GM12878 (cell line): ENCODE data around the gene ATP2A1. TPM values are rescaled to one million over a fixed set of nuclear protein-coding genes. Genes with fewer than 3 reads are reported as not detected.

ENCODE experiments used
- ATAC-seq: fragments of 200-7000 bp; cut with Tn5 transposase; 3 replicates; pipeline ENCODE4 v1.9.1; 2020; ENCODE audit warnings: mild to moderate bottlenecking, moderate library complexity
- BruUV-seq: library from RNA; stranded (reverse); fragments of 400-500 nt; replicated peaks from 2 replicates; lab custom pipeline; 2021; lab: Mats Ljungman, UMichigan
- CTCF ChIA-PET: fragments of 300-600 bp; sonication (Branson Sonifier 250); formaldehyde crosslinking; extraction: SDS; loops from one replicate; lab custom pipeline; 2021; ENCODE audit warnings: inconsistent platforms; lab: Yijun Ruan, JAX
- POLR2A ChIA-PET: fragments of 350-600 bp; formaldehyde crosslinking; extraction: SDS; loops from one replicate; lab custom pipeline; 2021; ENCODE audit warnings: inconsistent platforms; lab: Charles Lee
- RAD21 ChIA-PET: fragments of 300-600 bp; sonication (Branson Sonifier 250); formaldehyde crosslinking; loops from one replicate; lab custom pipeline; 2023; ENCODE audit warnings: antibody characterized with exemption; ENCODE audit not compliant: unreplicated experiment; lab: Charles Lee
- SMC1A ChIA-PET: fragments of 300-600 bp; sonication (Branson Sonifier 250); formaldehyde crosslinking; loops from one replicate; lab custom pipeline; 2023; ENCODE audit not compliant: unreplicated experiment, uncharacterized antibody; lab: Charles Lee
- DNase-seq: peaks from one replicate; pipeline ENCODE4 v3.0.0-alpha.2; 2011; ENCODE audit warnings: low read depth, low spot score
- FAIRE-seq: peaks from 3 replicates; lab custom pipeline; 2011; peaks lifted over from hg19 to GRCh38; lab: Jason Lieb, UNC
- H2AFZ ChIP-seq: 2 replicates; pipeline ENCODE4 v1.6.0; 2011; ENCODE audit warnings: low read depth, low read length, control low read depth; ENCODE audit not compliant: control insufficient read depth
- H3K27ac ChIP-seq: 2 replicates; pipeline ENCODE4 v1.5.1; 2011; ENCODE audit warnings: control low read depth; ENCODE audit not compliant: control insufficient read depth, insufficient read depth
- H3K27me3 ChIP-seq, 2 experiments: replicated peaks in 1 of 2; 2 replicates each; pipeline versions ENCODE4 v1.6.0 to v1.6.1; 2011; ENCODE audit warnings: low read length in 1 of 2; ENCODE audit not compliant: control insufficient read depth in 2 of 2, insufficient read depth in 2 of 2
- H3K36me3 ChIP-seq, 2 experiments: 2 replicates each; pipeline ENCODE4 v1.5.1; 2011; ENCODE audit warnings: low read length in 1 of 2; ENCODE audit not compliant: control insufficient read depth in 2 of 2, insufficient read depth in 2 of 2
- H3K4me1 ChIP-seq: 2 replicates; pipeline ENCODE4 v1.6.1; 2011; ENCODE audit warnings: mild to moderate bottlenecking, low read length, moderate library complexity, mixed read lengths; ENCODE audit not compliant: control insufficient read depth, insufficient read depth
- H3K4me2 ChIP-seq: 2 replicates; pipeline ENCODE4 v1.6.0; 2011; ENCODE audit warnings: control low read depth; ENCODE audit not compliant: control insufficient read depth, insufficient read depth
- H3K4me3 ChIP-seq: fragments of 200-600 bp; sonication (generic); 2 replicates; pipeline ENCODE4 v1.5.1; 2016
- H3K79me2 ChIP-seq: 2 replicates; pipeline ENCODE4 v1.6.0; 2011; ENCODE audit warnings: low read length; ENCODE audit not compliant: control insufficient read depth, insufficient read depth
- H3K9ac ChIP-seq: 2 replicates; pipeline ENCODE4 v1.8.0; 2011; ENCODE audit warnings: low read length, control low read depth, mixed read lengths; ENCODE audit not compliant: control insufficient read depth, insufficient read depth
- H3K9me3 ChIP-seq: replicated peaks from 3 replicates; pipeline ENCODE4 v1.5.1; 2011; ENCODE audit warnings: mild to moderate bottlenecking, low read length; ENCODE audit not compliant: control insufficient read depth, insufficient read depth
- H4K20me1 ChIP-seq: 2 replicates; pipeline ENCODE4 v1.6.0; 2011; ENCODE audit not compliant: control insufficient read depth, insufficient read depth
- CTCF ChIP-seq, 3 experiments: IDR thresholded peaks in 2 of 3; conservative IDR thresholded peaks in 1 of 3; 2 replicates each; pipeline ENCODE4 v1.5.1; 2011; ENCODE audit warnings: low read depth in 3 of 3, low read length in 3 of 3, mild to moderate bottlenecking in 3 of 3, control low read depth in 2 of 3, moderate library complexity in 2 of 3, inconsistent platforms in 1 of 3, mixed read lengths in 1 of 3; ENCODE audit not compliant: control insufficient read depth in 2 of 3, insufficient read depth in 1 of 3; ENCODE audit errors: extremely low read depth in 1 of 3
- JUNB ChIP-seq: IDR thresholded peaks from 2 replicates; pipeline ENCODE4 v1.6.1; 2016; ENCODE audit warnings: antibody characterized with exemption, mild to moderate bottlenecking
- MEF2A ChIP-seq: IDR thresholded peaks from 2 replicates; pipeline ENCODE4 v1.6.1; 2011; ENCODE audit warnings: low read depth, mild to moderate bottlenecking, low read length, moderate library complexity; ENCODE audit not compliant: insufficient read depth
- NFXL1 ChIP-seq: fragments of 450-650 bp; IDR thresholded peaks from 2 replicates; pipeline ENCODE4 v1.6.1; 2017; ENCODE audit warnings: antibody characterized with exemption, mild to moderate bottlenecking, borderline replicate concordance
- WGBS: methylation state at CpG from one replicate; pipeline ENCODE4 v1.1.6; 2016; ENCODE audit warnings: low lambda C conversion rate; ENCODE audit not compliant: insufficient replicate concordance, insufficient coverage; ENCODE audit errors: missing lambda C conversion rate; 5-methylcytosine and 5-hydroxymethylcytosine counted together
- in situ Hi-C: fragments of 300-500 bp; cut with MboI; formaldehyde crosslinking; loops from 9 replicates; pipeline ENCODE4 v1.14.3; 2018; ENCODE audit warnings: mixed read lengths
- intact Hi-C: fragments of 100-400 bp; cut with micrococcal nuclease; formaldehyde crosslinking; loops from one replicate; pipeline ENCODE4 v1.14.2; 2022; ENCODE audit not compliant: unreplicated experiment
- polyA plus RNA-seq, 11 experiments: library from polyadenylated mRNA; depleted of rRNA in 4 of 11; unstranded in 6 of 11; stranded (reverse) in 5 of 11; fragments of >200 nt; fragmentation: Nextera tagmentation in 4 of 11; fragmentation: Illumina TruSeq in 1 of 11; extraction: Ambion mirVana in 4 of 11; extraction: Trizol in 1 of 11; gene quantifications; 1 replicate in 1 of 11; 2 replicates in 10 of 11; pipeline versions ENCODE4 v1.2.1 to v1.2.3, GENCODE V29; 2011 to 2016; ENCODE audit warnings: inconsistent platforms in 2 of 11, missing spikeins in 2 of 11, low read depth in 1 of 11
- total RNA-seq, 4 experiments: library from RNA; depleted of rRNA in 3 of 4; stranded (reverse); fragments of >200 nt in 3 of 4; fragmentation: Illumina TruSeq in 1 of 4; extraction: Trizol in 1 of 4; gene quantifications; 2 replicates each; pipeline versions ENCODE4 v1.2.1 to v1.2.3, GENCODE V29; 2013 to 2021

The ATP2A1 gene
- total and polyA plus RNA-seq, 10 of the 15 experiments (the other 5 are each of a cell fraction or from before 2014, with no cell fraction given), result 0.13 to 1.7 (median 0.88) TPM

DNA sequence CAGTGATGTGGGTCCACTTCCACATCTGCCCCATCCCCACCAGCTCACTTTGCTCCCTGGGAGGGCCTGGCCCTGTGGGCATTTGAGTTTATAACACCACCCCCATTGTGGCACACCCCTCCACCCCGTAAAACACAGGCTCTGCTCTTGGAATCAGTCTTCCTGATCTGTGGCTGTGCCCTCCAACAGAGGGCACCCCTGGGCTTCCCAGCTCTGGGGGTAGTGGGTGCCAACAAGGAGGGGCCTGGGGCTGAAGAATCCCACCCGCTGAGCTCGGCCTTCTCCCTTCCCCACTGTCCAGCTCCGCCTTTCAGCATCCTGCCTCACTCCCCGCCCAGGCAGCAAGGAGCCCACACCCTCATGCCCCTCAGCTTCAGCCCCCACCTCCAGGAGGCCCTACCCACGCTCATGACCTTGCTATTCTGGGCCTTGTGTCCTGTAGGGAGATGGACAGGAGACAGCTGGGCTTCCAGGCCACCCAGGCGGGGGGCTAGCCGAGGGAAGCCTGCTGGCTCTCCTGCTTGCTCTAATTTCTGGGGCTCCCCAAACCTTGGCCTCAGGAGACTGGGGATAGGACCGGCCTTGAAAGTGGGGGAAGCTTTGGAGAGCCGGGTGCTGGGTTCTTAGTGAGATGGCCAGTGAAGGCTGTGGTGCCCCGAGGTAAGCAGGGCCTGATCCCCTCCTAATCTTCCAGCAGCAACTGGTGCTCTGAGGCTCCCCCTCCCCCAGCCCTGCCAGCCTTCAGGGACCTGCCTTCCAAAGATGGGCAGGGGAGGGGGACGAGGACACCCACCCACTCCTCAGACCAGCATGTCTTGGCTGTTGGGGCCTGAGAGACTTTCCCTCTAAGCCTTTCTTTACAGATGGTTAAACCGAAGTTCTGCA lies 2.9 kb upstream of the ATP2A1 start:
- WGBS, result 58% methylated on average over 13 of the region's 13 CpGs
- Histone ChIP-seq H3K4me3 (no peak overlapping the region), H3K4me2 (no peak overlapping the region), H3K4me1 (peaks cover 11% of the 10 kb centered on the region), H3K9ac (no peak overlapping the region), H4K20me1 (no peaks in the 10 kb centered on the region), H3K36me3 (peaks cover 0 to 8% of the 10 kb centered on the region in 2 experiments; a peak in 3 of 4 replicates), H3K27ac (no peak overlapping the region), H3K79me2 (no peaks in the 10 kb centered on the region), H2AFZ (no peak overlapping the region), H3K9me3 (no peaks in the 10 kb centered on the region), H3K27me3 (no peaks in the 10 kb centered on the region)
- FAIRE-seq, result no peak
- ChIA-PET RAD21 (interaction anchor here (5.6 kb wide), 1 partner anchor 69 kb away, joined by 53 read pairs; no protein-coding TSS in a partner anchor), POLR2A (interaction anchor here (0.6 kb wide), 1 partner anchor 99 kb away, joined by 3 read pairs; no protein-coding TSS in a partner anchor), CTCF (interaction anchor here (0.9 to 8.1 kb wide), 5 partner anchors 11 to 103 kb away, joined by 3 to 124 read pairs (median 4); partner anchors contain the start of gene SH2B1), SMC1A (interaction anchor here (0.5 to 4.4 kb wide), 4 partner anchors 13 to 103 kb away, joined by 3 to 38 read pairs (median 4); no protein-coding TSS in a partner anchor)
- intact Hi-C loops (loop anchor here (5.0 kb wide), 1 partner anchor 57 kb away; the partner anchor contains the start of gene CD19), in situ Hi-C loops (no loop called here)
- DNase-seq, result no peak
- no TSS peak for BruUV-seq
- no peak for ATAC-seq
- TF ChIP-seq CTCF (IDR thresholded peaks at IDR 0.05 in 2 of 3, conservative IDR thresholded peaks at IDR 0.05 in 1 of 3; ENCODE audit: control insufficient read depth in 2 of 3, extremely low read depth in 1 of 3, insufficient read depth in 1 of 3, low read depth in 3 of 3, low read length in 3 of 3) (peak in 1 of 3 experiments; percentile 8; a peak in 1 of 6 replicates), MEF2A (no peak), NFXL1 (no peak), JUNB (no peak)
